SK-N-SH (cell line): ENCODE results near the gene DHRS12. TPM values are rescaled to one million over a fixed set of nuclear protein-coding genes. Genes with fewer than 3 reads are reported as not detected.
A peak's percentile ranks its signal among the peaks of the same experiment; 100 is the strongest.

Experiments used
- CTCF ChIA-PET: fragments of 300-600, 350-600 bp; formaldehyde crosslinking; extraction: SDS; loops from one replicate; lab custom pipeline; 2021; lab: Yijun Ruan, JAX
- POLR2A ChIA-PET: fragments of 350-600 bp; sonication (Branson Sonifier 250); formaldehyde crosslinking; extraction: SDS; loops from one replicate; lab custom pipeline; 2020; ENCODE audit warnings: antibody characterized with exemption, inconsistent platforms; lab: Yijun Ruan, JAX
- DNase-seq: peaks from one replicate; pipeline ENCODE4 v3.0.0; 2012
- H2AFZ ChIP-seq: fragments of 200-600 bp; sonication (generic); 2 replicates; pipeline ENCODE4 v1.8.1; 2016; ENCODE audit warnings: antibody characterized with exemption, mild to moderate bottlenecking, low read depth
- H3F3A ChIP-seq: fragments of 200-600 bp; sonication (generic); replicated peaks from 2 replicates; pipeline ENCODE3; 2016; ENCODE audit warnings: antibody characterized with exemption, mild to moderate bottlenecking; ENCODE audit not compliant: insufficient read depth
- H3K27ac ChIP-seq, 2 experiments: fragments of 200-500 bp in 1 of 2; fragments of 200-600 bp in 1 of 2; sonication (Bioruptor generic) in 1 of 2; sonication (generic), shearing (Covaris generic) in 1 of 2; 2 replicates each; pipeline versions ENCODE4 v1.5.1 to v1.6.1; 2014 to 2016; ENCODE audit warnings: low read depth in 2 of 2, inconsistent platforms in 1 of 2, low read length in 1 of 2, mild to moderate bottlenecking in 1 of 2, mixed read lengths in 1 of 2
- H3K27me3 ChIP-seq: fragments of 200-600 bp; sonication (generic), shearing (Covaris generic); 2 replicates; pipeline ENCODE4 v1.6.1; 2016; ENCODE audit warnings: mixed run types; ENCODE audit not compliant: insufficient read depth
- H3K36me3 ChIP-seq, 2 experiments: fragments of 200-500 bp in 1 of 2; fragments of 200-600 bp in 1 of 2; sonication (Bioruptor generic) in 1 of 2; sonication (generic) in 1 of 2; replicated peaks in 1 of 2; 2 replicates each; pipeline versions ENCODE3 to v1.5.1; 2014 to 2016; ENCODE audit warnings: low read length in 1 of 2, mild to moderate bottlenecking in 1 of 2; ENCODE audit not compliant: insufficient read depth in 2 of 2, control insufficient read depth in 1 of 2
- H3K4me1 ChIP-seq, 2 experiments: fragments of 200-500 bp in 1 of 2; fragments of 200-600 bp in 1 of 2; sonication (Bioruptor generic) in 1 of 2; sonication (generic), shearing (Covaris generic) in 1 of 2; 2 replicates each; pipeline versions ENCODE4 v1.5.1 to v1.6.1; 2014 to 2016; ENCODE audit warnings: low read depth in 1 of 2, low read length in 1 of 2, mixed run types in 1 of 2; ENCODE audit not compliant: insufficient read depth in 2 of 2, control insufficient read depth in 1 of 2
- H3K4me2 ChIP-seq: fragments of 200-600 bp; sonication (generic), shearing (Covaris generic); 2 replicates; pipeline ENCODE4 v1.6.1; 2017; ENCODE audit warnings: mixed run types
- H3K4me3 ChIP-seq, 2 experiments: fragments of 200-500 bp in 1 of 2; fragments of 200-600 bp in 1 of 2; sonication (Bioruptor generic) in 1 of 2; sonication (generic), shearing (Covaris generic) in 1 of 2; 2 replicates each; pipeline versions ENCODE4 v1.5.1 to v1.8.1; 2014 to 2016; ENCODE audit warnings: low read depth in 2 of 2, inconsistent platforms in 1 of 2, low read length in 1 of 2, mild to moderate bottlenecking in 1 of 2, mixed read lengths in 1 of 2, moderate library complexity in 1 of 2
- H3K79me2 ChIP-seq: fragments of 200-600 bp; sonication (generic); 2 replicates; pipeline ENCODE4 v1.8.1; 2017; ENCODE audit warnings: mild to moderate bottlenecking; ENCODE audit not compliant: insufficient read depth
- H3K9ac ChIP-seq: fragments of 200-600 bp; sonication (generic); 2 replicates; pipeline ENCODE4 v1.6.1; 2017; ENCODE audit warnings: mixed run types
- H3K9me2 ChIP-seq: fragments of 200-600 bp; sonication (generic); 2 replicates; pipeline ENCODE4 v1.6.1; 2017; ENCODE audit warnings: mixed run types
- H3K9me3 ChIP-seq: fragments of 200-600 bp; sonication (generic); 2 replicates; pipeline ENCODE4 v1.6.1; 2017; ENCODE audit warnings: mixed run types, mild to moderate bottlenecking, moderate library complexity
- H4K20me1 ChIP-seq: fragments of 200-600 bp; sonication (generic); 2 replicates; pipeline ENCODE4 v1.6.1; 2017; ENCODE audit warnings: mild to moderate bottlenecking, mixed run types; ENCODE audit not compliant: insufficient read depth
- EP300 ChIP-seq, 2 experiments: IDR thresholded peaks; 2 replicates each; pipeline versions ENCODE4 v1.4.0 to v1.6.1; 2012; ENCODE audit warnings: borderline replicate concordance in 1 of 2, low read depth in 1 of 2, low read length in 1 of 2
- EZH2phosphoT487 ChIP-seq: fragments of 200-600 bp; sonication (generic); IDR thresholded peaks from 2 replicates; pipeline ENCODE4 v1.6.1; 2017; ENCODE audit warnings: low read depth, mixed run types, mild to moderate bottlenecking, antibody characterized with exemption, moderate library complexity, borderline replicate concordance
- FOSL2 ChIP-seq: IDR thresholded peaks from 2 replicates; pipeline ENCODE4 v1.4.0; 2012; ENCODE audit warnings: low read depth, mild to moderate bottlenecking, moderate library complexity, borderline replicate concordance
- NFIC ChIP-seq: IDR thresholded peaks from 2 replicates; pipeline ENCODE4 v1.4.0; 2012; ENCODE audit warnings: borderline replicate concordance
- POLR2AphosphoS5 ChIP-seq: IDR thresholded peaks from 2 replicates; pipeline ENCODE4 v1.6.1; 2012; ENCODE audit warnings: low read depth, low read length
- RAD21 ChIP-seq: IDR thresholded peaks from 2 replicates; pipeline ENCODE4 v1.6.1; 2012; ENCODE audit warnings: mild to moderate bottlenecking, low read length
- RCOR1 ChIP-seq: fragments of 150-350 bp; IDR thresholded peaks from 2 replicates; pipeline ENCODE4 v1.6.1; 2017; ENCODE audit warnings: antibody characterized with exemption, low read length
- SIN3A ChIP-seq: IDR thresholded peaks from 2 replicates; pipeline ENCODE4 v1.6.1; 2012; ENCODE audit warnings: low read depth, mild to moderate bottlenecking, low read length, moderate library complexity, borderline replicate concordance
- YY1 ChIP-seq: IDR thresholded peaks from 2 replicates; pipeline ENCODE4 v1.4.0; 2012; ENCODE audit warnings: low read depth, mild to moderate bottlenecking
- WGBS: methylation state at CpG from one replicate; pipeline ENCODE4 v1.1.6; 2017; ENCODE audit warnings: low lambda C conversion rate; 5-methylcytosine and 5-hydroxymethylcytosine counted together
- polyA plus RNA-seq, 3 experiments: library from polyadenylated mRNA; depleted of rRNA; stranded (reverse); fragments of >200 nt; gene quantifications; 2 replicates each; pipeline ENCODE4 v1.2.3, GENCODE V29; 2012
- TF ChIP-seq, protein P1 (sequence below): IDR thresholded peaks from 2 replicates; pipeline ENCODE4 v1.4.0; 2012; ENCODE audit warnings: low read depth
- TF ChIP-seq, protein P2 (sequence below): IDR thresholded peaks from 2 replicates; pipeline ENCODE4 v1.4.0; 2012; ENCODE audit warnings: low read depth, borderline replicate concordance
- TF ChIP-seq, protein P3 (sequence below): IDR thresholded peaks from 2 replicates; pipeline ENCODE4; 2012
- TF ChIP-seq, protein P4 (sequence below): fragments of 150-350 bp; IDR thresholded peaks from 2 replicates; pipeline ENCODE4 v1.6.1; 2016; ENCODE audit warnings: mild to moderate bottlenecking, low read depth, low read length

The DHRS12 gene
- polyA plus RNA-seq, 1 of the 3 experiments (the other 2 are of a cell fraction) = 9.6 TPM

GRCh38 chr13:51769455-51770127 lies 34.4 kb downstream of the DHRS12 start:
- Histone ChIP-seq H3K27ac (peak overlapping the region in 1 of 2 experiments; percentile 19; a peak in 1 of 4 replicates), H2AFZ (no peak overlapping the region), H3F3A (peaks cover under 1% of the 10 kb centered on the region), H3K79me2 (no peaks in the 10 kb centered on the region), H3K4me2 (no peak overlapping the region), H3K9me2 (no peaks in the 10 kb centered on the region), H3K4me3 (no peak overlapping the region), H3K9ac (no peak overlapping the region), H3K27me3 (no peaks in the 10 kb centered on the region), H3K4me1 (peaks cover 4 to 7% of the 10 kb centered on the region in 2 experiments; a peak in 3 of 4 replicates), H4K20me1 (no peaks in the 10 kb centered on the region), H3K36me3 (peaks cover 10 to 15% of the 10 kb centered on the region in 2 experiments), H3K9me3 (no peaks in the 10 kb centered on the region)
- ChIA-PET POLR2A (interaction anchor here (0.6 kb wide), 1 partner anchor 16 kb away, joined by 3 read pairs; no protein-coding TSS in a partner anchor), CTCF (interaction anchor here (1.5 to 4.0 kb wide), 2 partner anchors 17 to 28 kb away, joined by 3 to 22 read pairs; no protein-coding TSS in a partner anchor)
- DNase-seq = peak; percentile 52
- 78% methylated on average over 10 of the region's 11 CpGs for WGBS
- no peak for TF ChIP-seq EP300 (IDR thresholded peaks at IDR 0.05; ENCODE audit: borderline replicate concordance in 1 of 2, low read depth in 1 of 2, low read length in 1 of 2)

- H3K27me3 ChIP-seq = no peaks in the 10 kb centered on the region
- H3K36me3 ChIP-seq = peaks cover 10 to 16% of the 10 kb centered on the region in 2 experiments
- H3K4me3 ChIP-seq = no peak overlapping the region
- 96% methylated on average over 8 of the region's 19 CpGs for WGBS
- CTCF ChIA-PET = no interaction called here
- no peaks in the 10 kb centered on the region for H3K9me3 ChIP-seq
- no peak overlapping the region for H3K9ac ChIP-seq
- peaks cover 10% of the 10 kb centered on the region in 2 experiments; a peak in 3 of 4 replicates for H3K4me1 ChIP-seq
- no peaks in the 10 kb centered on the region for H4K20me1 ChIP-seq
- no peaks in the 10 kb centered on the region for H3K9me2 ChIP-seq
- H3K79me2 ChIP-seq = no peaks in the 10 kb centered on the region
- no peak overlapping the region for H3K4me2 ChIP-seq
- TF ChIP-seq, protein P1, sequence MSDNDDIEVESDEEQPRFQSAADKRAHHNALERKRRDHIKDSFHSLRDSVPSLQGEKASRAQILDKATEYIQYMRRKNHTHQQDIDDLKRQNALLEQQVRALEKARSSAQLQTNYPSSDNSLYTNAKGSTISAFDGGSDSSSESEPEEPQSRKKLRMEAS = no peak
- no peak for TF ChIP-seq SIN3A
- TF ChIP-seq FOSL2 = no peak
- TF ChIP-seq POLR2AphosphoS5 = no peak
- TF ChIP-seq, protein P2, sequence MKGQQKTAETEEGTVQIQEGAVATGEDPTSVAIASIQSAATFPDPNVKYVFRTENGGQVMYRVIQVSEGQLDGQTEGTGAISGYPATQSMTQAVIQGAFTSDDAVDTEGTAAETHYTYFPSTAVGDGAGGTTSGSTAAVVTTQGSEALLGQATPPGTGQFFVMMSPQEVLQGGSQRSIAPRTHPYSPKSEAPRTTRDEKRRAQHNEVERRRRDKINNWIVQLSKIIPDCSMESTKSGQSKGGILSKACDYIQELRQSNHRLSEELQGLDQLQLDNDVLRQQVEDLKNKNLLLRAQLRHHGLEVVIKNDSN = no peak
- TF ChIP-seq RCOR1 = no peak
- TF ChIP-seq, protein P3, sequence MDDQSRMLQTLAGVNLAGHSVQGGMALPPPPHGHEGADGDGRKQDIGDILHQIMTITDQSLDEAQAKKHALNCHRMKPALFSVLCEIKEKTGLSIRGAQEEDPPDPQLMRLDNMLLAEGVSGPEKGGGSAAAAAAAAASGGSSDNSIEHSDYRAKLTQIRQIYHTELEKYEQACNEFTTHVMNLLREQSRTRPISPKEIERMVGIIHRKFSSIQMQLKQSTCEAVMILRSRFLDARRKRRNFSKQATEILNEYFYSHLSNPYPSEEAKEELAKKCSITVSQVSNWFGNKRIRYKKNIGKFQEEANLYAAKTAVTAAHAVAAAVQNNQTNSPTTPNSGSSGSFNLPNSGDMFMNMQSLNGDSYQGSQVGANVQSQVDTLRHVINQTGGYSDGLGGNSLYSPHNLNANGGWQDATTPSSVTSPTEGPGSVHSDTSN = no peak
- TF ChIP-seq RAD21 = no peak
- TF ChIP-seq YY1 = no peak
- TF ChIP-seq NFIC = no peak
- TF ChIP-seq EZH2phosphoT487 = no peak
- TF ChIP-seq, protein P4, sequence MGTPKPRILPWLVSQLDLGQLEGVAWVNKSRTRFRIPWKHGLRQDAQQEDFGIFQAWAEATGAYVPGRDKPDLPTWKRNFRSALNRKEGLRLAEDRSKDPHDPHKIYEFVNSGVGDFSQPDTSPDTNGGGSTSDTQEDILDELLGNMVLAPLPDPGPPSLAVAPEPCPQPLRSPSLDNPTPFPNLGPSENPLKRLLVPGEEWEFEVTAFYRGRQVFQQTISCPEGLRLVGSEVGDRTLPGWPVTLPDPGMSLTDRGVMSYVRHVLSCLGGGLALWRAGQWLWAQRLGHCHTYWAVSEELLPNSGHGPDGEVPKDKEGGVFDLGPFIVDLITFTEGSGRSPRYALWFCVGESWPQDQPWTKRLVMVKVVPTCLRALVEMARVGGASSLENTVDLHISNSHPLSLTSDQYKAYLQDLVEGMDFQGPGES = no peak
- TF ChIP-seq, all 33 proteins: peak for 0
- no peak overlapping the region for H3K27ac ChIP-seq
- DNase-seq = no peak
- no peak overlapping the region for H2AFZ ChIP-seq
- POLR2A ChIA-PET = interaction anchor here (0.6 kb wide), 1 partner anchor 17 kb away, joined by 3 read pairs; no protein-coding TSS in a partner anchor
- peaks cover 5% of the 10 kb centered on the region for H3F3A ChIP-seq
Observed at GRCh38 chr13:51768976-51769375, 35.0 kb downstream of the DHRS12 start.
